Measurements from ENCODE around the gene SCGB1D4. TPM values are rescaled to one million over a fixed set of nuclear protein-coding genes. Genes with fewer than 3 reads are reported as not detected.

Gene SCGB1D4
- total RNA-seq, 1 experiment from 2014 or later, result not detected

- Mint-ChIP-seq H3K36me3 (ENCODE audit: insufficient read depth, unreplicated experiment) (no peaks in the 10 kb centered on the region), H3K4me3 (ENCODE audit: low read depth, unreplicated experiment) (no peak overlapping the region), H3K27me3 (ENCODE audit: unreplicated experiment) (peaks cover 66% of the 10 kb centered on the region), H3K9me3 (ENCODE audit: low read depth, unreplicated experiment) (no peaks in the 10 kb centered on the region), H3K4me1 (ENCODE audit: low read depth, unreplicated experiment) (peaks cover 8% of the 10 kb centered on the region), H3K27ac (ENCODE audit: unreplicated experiment) (no peak overlapping the region)
- no TSS peak for BruUV-seq (replicated peaks)
- CTCF ChIA-PET, result no interaction called here
- no peak for DNase-seq
- intact Hi-C loops (cut with micrococcal nuclease; ENCODE audit: unreplicated experiment), result no loop called here
- no peak for TF ChIP-seq CTCF (IDR thresholded peaks at IDR 0.05; ENCODE audit: unreplicated experiment)
Measured at GRCh38 chr11:62273284-62273683, 25.6 kb downstream of the SCGB1D4 start.

GRCh38 chr11:62269654-62270278 is 29.1 kb downstream of the SCGB1D4 start, which contains the start of gene SCGB2A2:
Gene SCGB2A2, plus strand, starts transcription at chr11:62270158. Its CDS starts 59 bp downstream, at chr11:62270217.
- intact Hi-C loops (cut with micrococcal nuclease; ENCODE audit: unreplicated experiment), result no loop called here
- Mint-ChIP-seq H3K4me3 (ENCODE audit: low read depth, unreplicated experiment) (no peak within 1 kb of the TSS), H3K36me3 (ENCODE audit: insufficient read depth, unreplicated experiment) (no peaks in the 10 kb centered on the region), H3K9me3 (ENCODE audit: low read depth, unreplicated experiment) (no peaks in the 10 kb centered on the region), H3K27ac (ENCODE audit: unreplicated experiment) (no peak within 1 kb of the TSS), H3K4me1 (ENCODE audit: low read depth, unreplicated experiment) (peaks cover 8% of the 10 kb centered on the region), H3K27me3 (ENCODE audit: unreplicated experiment) (peaks cover 82% of the 10 kb centered on the region)
- BruUV-seq (replicated peaks), result no TSS peak
- CTCF ChIA-PET, result no interaction called here
- DNase-seq, result peak; percentile 9
- peak; percentile 51 for TF ChIP-seq CTCF (IDR thresholded peaks at IDR 0.05; ENCODE audit: unreplicated experiment)

- no peaks in the 10 kb centered on the region for H3K9me3 Mint-ChIP-seq (ENCODE audit: low read depth, unreplicated experiment)
- DNase-seq, result no peak
- H3K36me3 Mint-ChIP-seq (ENCODE audit: insufficient read depth, unreplicated experiment), result no peaks in the 10 kb centered on the region
- H3K27ac Mint-ChIP-seq (ENCODE audit: unreplicated experiment), result no peak overlapping the region
- H3K4me1 Mint-ChIP-seq (ENCODE audit: low read depth, unreplicated experiment), result peaks cover 8% of the 10 kb centered on the region
- H3K4me3 Mint-ChIP-seq (ENCODE audit: low read depth, unreplicated experiment), result no peak overlapping the region
- intact Hi-C loops (cut with micrococcal nuclease; ENCODE audit: unreplicated experiment), result no loop called here
- H3K27me3 Mint-ChIP-seq (ENCODE audit: unreplicated experiment), result peaks cover 91% of the 10 kb centered on the region
- CTCF ChIA-PET, result no interaction called here
- BruUV-seq (replicated peaks), result no TSS peak
- TF ChIP-seq CTCF (IDR thresholded peaks at IDR 0.05; ENCODE audit: unreplicated experiment), result no peak
Measured at GRCh38 chr11:62267576-62267975, 31.3 kb downstream of the SCGB1D4 start.

GRCh38 chr11:62267050-62267449 is 31.8 kb downstream of the SCGB1D4 start:
- CTCF ChIA-PET, result no interaction called here

More at GRCh38 chr11:62267050-62267449, 31.8 kb downstream of the SCGB1D4 start:
- Mint-ChIP-seq H3K27ac (ENCODE audit: unreplicated experiment) (no peak overlapping the region), H3K4me1 (ENCODE audit: low read depth, unreplicated experiment) (peaks cover 8% of the 10 kb centered on the region), H3K9me3 (ENCODE audit: low read depth, unreplicated experiment) (no peaks in the 10 kb centered on the region), H3K27me3 (ENCODE audit: unreplicated experiment) (peaks cover 86% of the 10 kb centered on the region), H3K36me3 (ENCODE audit: insufficient read depth, unreplicated experiment) (no peaks in the 10 kb centered on the region), H3K4me3 (ENCODE audit: low read depth, unreplicated experiment) (no peak overlapping the region)
- no TSS peak for BruUV-seq (replicated peaks)
- intact Hi-C loops (cut with micrococcal nuclease; ENCODE audit: unreplicated experiment), result no loop called here
- no peak for TF ChIP-seq CTCF (IDR thresholded peaks at IDR 0.05; ENCODE audit: unreplicated experiment)
- DNase-seq, result no peak

Data from Calu3 (cell line).